ENCODE results near the gene GLIS1. TPM values are rescaled to one million over a fixed set of nuclear protein-coding genes. Genes with fewer than 3 reads are reported as not detected.

GLIS1 gene
- total RNA-seq, 2 experiments from 2014 or later = not detected

GRCh38 chr1:53621144-53621543 is 117.8 kb downstream of the GLIS1 start:
- POLR2A ChIA-PET = no interaction called here
- DNase-seq = no peak
- Mint-ChIP-seq H3K4me3 (no peak overlapping the region), H3K36me3 (ENCODE audit: low read depth) (no peaks in the 10 kb centered on the region), H3K27ac (no peak overlapping the region), H3K27me3 (peaks cover 12% of the 10 kb centered on the region), H3K9me3 (no peaks in the 10 kb centered on the region), H3K4me1 (no peaks in the 10 kb centered on the region)
- CTCF ChIA-PET = no interaction called here

DNA sequence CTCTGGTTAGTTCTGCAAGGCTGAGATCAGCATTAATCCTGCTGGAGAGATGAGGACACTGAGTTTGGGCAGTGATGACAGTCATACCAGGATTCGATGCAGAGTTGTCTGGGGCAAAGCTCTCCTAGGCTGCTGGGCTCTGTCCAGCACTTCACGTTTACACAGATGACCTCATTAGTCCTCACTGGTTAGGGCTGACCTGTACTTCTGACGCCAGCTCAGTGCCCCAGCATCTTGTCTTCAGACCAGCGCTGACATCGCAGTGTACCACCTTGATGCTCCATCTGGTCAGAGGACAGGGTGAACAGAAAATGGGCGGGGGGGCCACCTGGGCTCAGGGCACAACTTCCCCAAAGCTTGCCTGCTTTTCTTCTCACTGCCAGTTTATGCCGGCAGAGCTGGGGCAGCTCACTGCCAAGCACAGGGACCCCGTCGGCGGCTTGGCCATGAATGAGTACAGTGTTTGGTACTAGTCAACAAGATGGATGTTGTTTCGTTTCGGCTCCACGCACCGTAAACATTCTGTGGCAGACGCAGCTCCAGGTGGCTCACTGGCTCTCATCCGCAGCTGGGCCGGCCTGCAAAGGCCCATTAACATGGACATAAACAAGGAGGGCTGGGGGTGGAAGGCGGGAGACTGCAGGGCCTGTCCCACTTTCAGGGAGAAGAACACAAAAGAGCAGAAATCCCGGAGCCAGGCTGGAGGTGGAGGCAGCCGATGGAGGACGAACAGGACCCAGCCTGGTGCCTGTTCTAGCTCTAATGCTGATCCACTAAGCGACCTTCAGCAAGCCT is 118.7 kb downstream of the GLIS1 start:
- Mint-ChIP-seq H3K27me3 (peaks cover 12% of the 10 kb centered on the region), H3K9me3 (no peaks in the 10 kb centered on the region), H3K4me1 (no peaks in the 10 kb centered on the region), H3K36me3 (ENCODE audit: low read depth) (no peaks in the 10 kb centered on the region), H3K4me3 (no peak overlapping the region), H3K27ac (no peak overlapping the region)
- DNase-seq = no peak
- POLR2A ChIA-PET = no interaction called here
- CTCF ChIA-PET = no interaction called here

DNA sequence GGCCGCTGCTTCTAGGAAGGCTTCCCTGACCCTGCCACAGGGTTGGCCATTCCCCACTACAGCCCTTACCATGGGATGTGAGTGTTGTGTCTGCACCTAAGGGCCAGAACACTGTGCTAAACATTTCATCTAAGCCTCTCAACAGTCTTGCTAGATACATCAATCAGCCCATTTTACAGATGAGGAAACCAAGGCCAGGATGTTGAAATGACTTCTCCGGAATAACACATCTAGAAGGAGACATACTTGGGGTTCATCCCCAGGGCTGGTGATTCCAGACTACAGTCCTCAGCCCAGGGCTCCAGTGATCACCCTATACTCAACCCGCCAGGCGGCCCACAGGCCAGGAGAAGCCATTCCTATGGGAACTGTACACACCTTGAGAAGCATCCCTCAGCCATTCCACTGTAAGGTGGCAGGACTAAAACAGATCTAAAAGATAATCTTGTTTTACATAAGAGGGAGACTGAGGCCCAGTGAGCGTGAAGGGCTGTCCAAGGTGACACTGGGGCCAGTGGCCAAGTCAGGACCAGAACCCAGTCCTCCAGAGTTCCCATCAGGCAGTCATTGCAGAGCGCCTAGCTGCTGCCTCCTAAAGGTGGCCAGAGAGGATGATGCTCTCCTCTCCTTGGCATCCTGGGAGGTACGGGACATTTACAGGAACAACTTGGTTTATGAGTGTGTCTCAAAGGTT is 119.5 kb downstream of the GLIS1 start:
- Mint-ChIP-seq H3K9me3 (no peaks in the 10 kb centered on the region), H3K4me3 (no peak overlapping the region), H3K36me3 (ENCODE audit: low read depth) (no peaks in the 10 kb centered on the region), H3K4me1 (no peaks in the 10 kb centered on the region), H3K27me3 (peaks cover 12% of the 10 kb centered on the region), H3K27ac (no peak overlapping the region)
- CTCF ChIA-PET = no interaction called here
- POLR2A ChIA-PET = no interaction called here
- no peak for DNase-seq

DNA sequence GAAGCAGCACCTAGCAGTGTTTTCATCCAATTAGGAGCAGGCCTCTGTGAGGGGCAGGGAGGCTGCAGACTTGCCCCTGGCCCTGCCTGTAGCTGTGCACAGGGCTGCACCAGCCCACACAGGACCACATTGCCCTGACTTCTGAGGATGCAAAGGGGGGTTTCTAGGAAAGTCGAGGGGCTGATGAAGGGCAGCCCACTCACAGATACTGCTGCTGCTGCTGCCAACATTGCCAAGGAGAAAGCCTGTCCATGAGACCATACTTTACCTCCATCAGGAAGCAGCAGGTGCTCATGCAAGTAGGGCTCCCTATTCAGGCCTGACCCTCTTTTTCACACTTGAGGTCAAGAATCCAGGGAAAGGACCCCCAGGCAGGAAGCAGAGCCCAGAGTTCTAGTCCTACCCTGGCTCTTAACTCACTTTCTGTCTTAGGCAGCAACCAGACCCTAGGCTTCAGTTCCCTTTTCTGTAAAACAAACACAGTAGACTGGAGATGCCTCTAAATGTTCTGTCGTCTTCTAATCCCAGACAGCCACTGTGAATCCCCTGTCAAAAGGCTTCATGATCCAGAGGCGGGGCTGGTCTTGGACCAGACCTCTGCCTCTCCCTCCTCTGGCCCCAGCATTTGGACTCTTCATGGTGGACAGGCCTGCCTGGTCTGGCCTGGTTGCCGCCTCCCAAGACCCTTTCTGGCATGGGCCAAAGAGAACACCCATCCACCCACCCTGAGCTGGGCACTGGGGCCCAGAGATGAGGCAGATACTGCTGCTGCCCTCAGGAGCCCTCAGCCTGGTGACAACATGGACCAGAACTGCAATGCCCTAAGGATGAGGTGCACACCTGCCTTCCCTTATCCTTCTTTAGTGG is 120.2 kb downstream of the GLIS1 start:
- POLR2A ChIA-PET = no interaction called here
- DNase-seq = no peak
- Mint-ChIP-seq H3K4me1 (no peaks in the 10 kb centered on the region), H3K36me3 (ENCODE audit: low read depth) (no peaks in the 10 kb centered on the region), H3K27ac (no peak overlapping the region), H3K4me3 (no peak overlapping the region), H3K9me3 (no peaks in the 10 kb centered on the region), H3K27me3 (peaks cover 6% of the 10 kb centered on the region)
- CTCF ChIA-PET = no interaction called here

- H3K4me3 Mint-ChIP-seq = no peak overlapping the region
- H3K4me1 Mint-ChIP-seq = no peaks in the 10 kb centered on the region
- H3K36me3 Mint-ChIP-seq (ENCODE audit: low read depth) = no peaks in the 10 kb centered on the region
- H3K9me3 Mint-ChIP-seq = no peaks in the 10 kb centered on the region
- no peak overlapping the region for H3K27ac Mint-ChIP-seq
- CTCF ChIA-PET = interaction anchor here (0.6 kb wide), 1 partner anchor 942 kb away, joined by 3 read pairs; no protein-coding TSS in a partner anchor
- POLR2A ChIA-PET = no interaction called here
- H3K27me3 Mint-ChIP-seq = peaks cover 2% of the 10 kb centered on the region
- no peak for DNase-seq
Observed at GRCh38 chr1:53617851-53618499, 121.0 kb downstream of the GLIS1 start.

GRCh38 chr1:53617382-53617781 is 121.6 kb downstream of the GLIS1 start:
- H3K27me3 Mint-ChIP-seq = peaks cover 2% of the 10 kb centered on the region
- ChIA-PET POLR2A (no interaction called here), CTCF (interaction anchor here (0.6 kb wide), 1 partner anchor 943 kb away, joined by 3 read pairs; no protein-coding TSS in a partner anchor)
- no peak overlapping the region for H3K4me3 Mint-ChIP-seq
- DNase-seq = no peak
- no peaks in the 10 kb centered on the region for H3K9me3 Mint-ChIP-seq
- H3K27ac Mint-ChIP-seq = no peak overlapping the region
- no peaks in the 10 kb centered on the region for H3K36me3 Mint-ChIP-seq (ENCODE audit: low read depth)
- H3K4me1 Mint-ChIP-seq = no peaks in the 10 kb centered on the region

- ChIA-PET POLR2A (no interaction called here), CTCF (no interaction called here)
- H3K27me3 Mint-ChIP-seq = peaks cover 2% of the 10 kb centered on the region
- H3K9me3 Mint-ChIP-seq = no peaks in the 10 kb centered on the region
- H3K4me1 Mint-ChIP-seq = no peaks in the 10 kb centered on the region
- no peak overlapping the region for H3K4me3 Mint-ChIP-seq
- no peak for DNase-seq
- no peak overlapping the region for H3K27ac Mint-ChIP-seq
- H3K36me3 Mint-ChIP-seq (ENCODE audit: low read depth) = no peaks in the 10 kb centered on the region
Observed at GRCh38 chr1:53616927-53617326, 122.0 kb downstream of the GLIS1 start.

GRCh38 chr1:53616511-53616910 is 122.5 kb downstream of the GLIS1 start:
- Mint-ChIP-seq H3K4me3 (no peak overlapping the region), H3K27ac (no peak overlapping the region), H3K27me3 (peaks cover 3% of the 10 kb centered on the region), H3K9me3 (no peaks in the 10 kb centered on the region), H3K4me1 (no peaks in the 10 kb centered on the region), H3K36me3 (ENCODE audit: low read depth) (no peaks in the 10 kb centered on the region)
- no peak for DNase-seq
- CTCF ChIA-PET = no interaction called here
- POLR2A ChIA-PET = no interaction called here

DNA sequence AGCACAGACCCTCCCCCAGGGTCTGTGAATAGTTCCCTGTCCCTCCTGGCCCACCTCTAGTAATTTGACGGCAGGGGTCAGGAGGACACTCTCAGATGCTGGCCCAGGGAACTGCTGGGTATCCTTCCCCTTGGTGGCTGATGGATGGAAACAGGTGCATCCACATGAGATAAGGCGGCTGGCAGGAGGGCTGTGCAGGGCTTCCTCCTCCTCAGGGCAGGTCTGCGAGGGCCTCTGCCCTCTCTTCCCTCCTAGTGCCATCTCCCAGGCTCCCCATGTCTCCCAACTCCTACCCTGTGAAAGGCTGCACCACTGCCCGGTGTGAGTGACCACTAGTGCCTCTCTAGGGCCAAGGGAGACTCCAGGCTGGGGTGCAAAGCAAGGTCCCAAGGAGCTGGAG is 123.9 kb downstream of the GLIS1 start:
- ChIA-PET CTCF (no interaction called here), POLR2A (no interaction called here)
- DNase-seq = no peak
- H3K27me3 Mint-ChIP-seq = peaks cover 10% of the 10 kb centered on the region
- no peaks in the 10 kb centered on the region for H3K36me3 Mint-ChIP-seq (ENCODE audit: low read depth)
- H3K9me3 Mint-ChIP-seq = peaks cover 9% of the 10 kb centered on the region
- H3K4me3 Mint-ChIP-seq = no peak overlapping the region
- H3K4me1 Mint-ChIP-seq = no peaks in the 10 kb centered on the region
- no peak overlapping the region for H3K27ac Mint-ChIP-seq

- Mint-ChIP-seq H3K36me3 (ENCODE audit: low read depth) (no peaks in the 10 kb centered on the region), H3K9me3 (peaks cover 9% of the 10 kb centered on the region), H3K27ac (no peak overlapping the region), H3K4me3 (no peak overlapping the region), H3K4me1 (no peaks in the 10 kb centered on the region), H3K27me3 (peaks cover 10% of the 10 kb centered on the region)
- POLR2A ChIA-PET = no interaction called here
- DNase-seq = no peak
- CTCF ChIA-PET = interaction anchor here (1.2 kb wide), 1 partner anchor 988 kb away, joined by 3 read pairs; no protein-coding TSS in a partner anchor
Observed at GRCh38 chr1:53614231-53615021, 124.5 kb downstream of the GLIS1 start.

DNA sequence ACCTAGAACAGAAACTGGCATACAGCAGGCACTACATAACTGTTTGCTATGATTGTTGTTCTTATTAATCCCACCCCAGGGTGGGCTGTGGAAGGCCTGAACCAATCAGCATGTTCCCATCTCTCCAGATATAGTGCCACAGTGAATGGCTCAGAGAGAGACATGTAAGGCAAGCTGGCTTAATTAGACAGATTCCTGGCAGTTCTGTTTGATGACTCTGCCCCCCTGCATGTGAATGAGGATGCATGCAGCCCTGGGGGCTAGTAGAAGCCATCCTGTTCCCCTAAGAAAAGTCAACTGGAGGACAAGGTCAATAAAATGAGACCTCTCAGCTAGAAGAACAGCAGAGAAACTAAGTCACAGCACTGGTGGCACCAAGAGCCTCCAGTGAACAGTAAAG is 130.3 kb downstream of the GLIS1 start:
- peaks cover 9% of the 10 kb centered on the region for H3K9me3 Mint-ChIP-seq
- peaks cover 10% of the 10 kb centered on the region for H3K27me3 Mint-ChIP-seq
- DNase-seq = no peak
- no peaks in the 10 kb centered on the region for H3K36me3 Mint-ChIP-seq (ENCODE audit: low read depth)
- H3K4me3 Mint-ChIP-seq = no peak overlapping the region
- H3K4me1 Mint-ChIP-seq = no peaks in the 10 kb centered on the region
- ChIA-PET CTCF (no interaction called here), POLR2A (no interaction called here)
- no peak overlapping the region for H3K27ac Mint-ChIP-seq

- H3K27me3 Mint-ChIP-seq = peaks cover 10% of the 10 kb centered on the region
- POLR2A ChIA-PET = no interaction called here
Observed at GRCh38 chr1:53608071-53608470, 130.9 kb downstream of the GLIS1 start.

More at GRCh38 chr1:53608071-53608470, 130.9 kb downstream of the GLIS1 start:
- no peaks in the 10 kb centered on the region for H3K36me3 Mint-ChIP-seq (ENCODE audit: low read depth)
- DNase-seq = no peak
- no peaks in the 10 kb centered on the region for H3K4me1 Mint-ChIP-seq
- no peak overlapping the region for H3K27ac Mint-ChIP-seq
- H3K4me3 Mint-ChIP-seq = no peak overlapping the region
- CTCF ChIA-PET = no interaction called here
- peaks cover 9% of the 10 kb centered on the region for H3K9me3 Mint-ChIP-seq
